ENCODE measurements around the gene TMEM209.
"Not testable (repeated sequence)": the region's sequence is repeated elsewhere in the genome, so short reads cannot be mapped to it uniquely, and the experiment has no call there.

Gene TMEM209

DNA sequence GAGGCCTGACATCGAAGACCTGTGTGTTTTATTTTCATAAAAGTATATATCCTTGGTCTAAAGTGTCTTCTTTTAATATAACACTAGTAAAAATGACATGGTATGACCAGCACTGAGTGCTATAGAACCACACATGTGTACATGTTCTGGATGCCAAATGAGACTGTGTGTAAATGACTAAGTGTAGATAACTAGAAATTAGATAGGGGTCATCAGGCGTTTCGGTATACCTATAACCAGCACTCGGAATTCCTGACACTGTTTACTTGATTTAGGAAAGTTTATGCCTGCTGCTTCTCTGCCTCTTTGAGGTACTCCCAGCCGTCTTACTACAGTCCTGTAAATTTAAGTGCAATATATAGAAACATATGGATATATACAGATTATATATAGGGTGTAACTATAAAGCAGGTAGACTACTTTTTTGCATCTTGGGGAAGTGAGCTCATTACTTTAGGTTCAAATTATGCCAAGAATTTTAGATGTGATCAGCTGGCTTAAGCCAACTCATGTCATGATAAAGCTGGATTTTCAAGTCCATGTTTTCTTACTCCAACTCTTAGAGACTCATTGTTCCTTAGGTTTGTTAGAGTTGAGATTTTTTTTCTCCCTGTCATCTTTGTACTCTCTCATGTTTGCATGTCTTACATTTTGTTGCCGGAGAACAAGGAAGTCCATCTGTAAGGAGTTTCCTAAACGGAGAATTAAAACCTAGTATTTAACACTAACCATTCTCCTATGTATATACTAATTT is 72.0 kb downstream of the TMEM209 start:
- Histone ChIP-seq H2AFZ (ENCODE audit: low read depth, low read length) (no peak overlapping the region), H3K4me1 (ENCODE audit: insufficient read depth, low read length) (no peaks in the 10 kb centered on the region), H3K9me3 (ENCODE audit: low read length) (peaks cover 6% of the 10 kb centered on the region), H3K27me3 (ENCODE audit: insufficient read depth, low read length) (no peaks in the 10 kb centered on the region), H3K4me3 (ENCODE audit: low read length) (no peak overlapping the region), H3K36me3 (ENCODE audit: insufficient read depth, low read length) (peaks cover 80% of the 10 kb centered on the region)

DNA sequence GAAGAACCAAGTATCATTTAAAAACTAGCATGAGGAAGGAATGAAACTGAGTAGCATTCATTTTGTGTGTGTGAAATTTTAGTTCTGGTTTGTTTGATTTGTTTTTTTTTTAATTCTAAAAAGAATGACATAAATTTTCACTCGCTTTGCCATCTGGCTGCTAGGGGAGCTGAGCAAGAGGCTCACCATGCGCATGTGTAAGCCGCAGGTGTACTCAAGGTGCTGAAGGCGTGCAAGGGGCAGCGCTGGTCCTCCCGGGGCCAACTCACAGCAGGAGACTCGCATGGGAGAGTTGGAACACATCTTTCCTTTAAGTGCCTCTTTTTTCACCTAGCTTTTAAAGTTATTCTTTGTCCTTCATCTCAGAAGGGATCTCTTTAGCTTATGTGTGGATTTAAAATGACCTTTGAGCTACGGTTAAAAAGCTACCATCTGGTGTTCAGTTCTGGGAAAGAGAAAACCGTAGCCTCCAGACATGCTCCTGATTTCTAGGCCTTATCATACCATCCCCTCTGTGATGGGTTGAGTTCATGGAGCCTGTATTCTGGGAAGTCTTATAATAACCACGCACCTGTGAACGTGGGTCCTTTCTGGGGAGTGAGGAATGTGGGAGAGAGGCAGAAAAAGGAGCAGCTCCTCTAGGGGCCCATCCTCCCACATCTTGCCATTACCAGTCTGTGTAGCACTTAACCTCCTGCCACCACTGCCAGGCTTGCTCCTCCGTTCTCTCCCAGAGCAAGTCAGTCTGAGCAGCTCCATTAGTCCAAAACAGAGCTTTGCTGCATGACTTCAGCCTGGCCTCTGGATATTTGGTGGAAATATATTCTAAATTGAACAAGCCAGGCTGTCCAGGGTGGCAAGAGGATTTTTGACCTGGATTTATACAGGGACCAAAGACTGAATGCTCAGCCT is 73.0 kb downstream of the TMEM209 start:
- Histone ChIP-seq H2AFZ (ENCODE audit: low read depth, low read length) (no peak overlapping the region), H3K9me3 (ENCODE audit: low read length) (peaks cover 6% of the 10 kb centered on the region), H3K27me3 (ENCODE audit: insufficient read depth, low read length) (no peaks in the 10 kb centered on the region), H3K36me3 (ENCODE audit: insufficient read depth, low read length) (peaks cover 85% of the 10 kb centered on the region), H3K4me1 (ENCODE audit: insufficient read depth, low read length) (no peaks in the 10 kb centered on the region), H3K4me3 (ENCODE audit: low read length) (no peak overlapping the region)

DNA sequence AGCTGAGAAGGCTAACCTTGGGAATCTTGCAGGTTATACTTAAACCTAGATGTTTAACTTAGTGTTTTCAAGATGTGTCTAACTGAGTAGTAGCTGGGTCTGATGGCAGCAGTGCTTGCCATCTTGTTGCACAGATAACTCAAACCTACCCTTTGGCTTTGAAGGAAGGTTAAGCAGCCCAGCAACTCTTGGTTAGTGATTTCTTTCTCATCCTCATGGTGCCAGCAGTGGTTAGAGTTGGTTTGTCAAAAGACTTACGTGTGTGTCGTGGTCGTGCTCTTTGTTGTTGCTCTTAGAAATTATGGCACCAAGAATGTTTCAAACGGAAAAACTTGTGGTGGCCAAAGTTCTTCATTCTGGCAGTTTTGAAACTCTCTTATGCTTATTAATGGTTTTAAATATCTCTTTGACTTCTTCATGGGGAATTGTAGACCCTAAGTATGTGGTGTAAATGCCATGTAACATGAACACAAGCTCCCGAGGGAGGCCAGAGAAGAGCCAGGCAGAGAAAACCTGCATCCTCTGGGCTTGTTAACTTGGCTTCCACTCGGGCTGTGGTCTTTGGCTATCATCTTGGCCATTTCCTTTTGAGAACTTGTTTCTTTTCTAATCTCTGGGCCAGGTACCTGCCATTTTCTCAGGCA is 73.9 kb downstream of the TMEM209 start:
- H3K4me3 ChIP-seq (ENCODE audit: low read length) = no peak overlapping the region
- H3K4me1 ChIP-seq (ENCODE audit: insufficient read depth, low read length) = no peaks in the 10 kb centered on the region

DNA sequence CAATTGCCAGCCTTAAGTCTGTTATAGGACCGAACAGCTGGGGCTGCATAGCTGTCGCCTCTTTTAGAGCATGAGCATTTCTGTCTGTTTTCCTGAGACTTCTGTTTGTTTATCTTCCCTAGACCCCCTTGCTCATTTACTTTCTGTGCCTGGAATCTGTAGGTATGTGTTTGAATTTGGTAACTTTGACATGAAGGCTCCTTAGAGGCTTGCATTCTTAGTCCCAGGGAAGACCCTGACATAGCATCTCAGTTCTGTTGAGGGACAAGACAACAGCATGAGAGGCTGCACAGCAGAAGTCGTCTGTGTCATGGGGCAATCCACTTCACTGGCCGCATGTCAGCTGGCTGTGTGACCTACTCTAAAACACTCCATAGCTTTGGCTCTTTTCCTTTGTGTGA is 76.2 kb downstream of the TMEM209 start:
- Histone ChIP-seq H3K9me3 (ENCODE audit: low read length) (peaks cover 2% of the 10 kb centered on the region), H2AFZ (ENCODE audit: low read depth, low read length) (no peak overlapping the region), H3K27me3 (ENCODE audit: insufficient read depth, low read length) (no peaks in the 10 kb centered on the region), H3K4me3 (ENCODE audit: low read length) (no peak overlapping the region), H3K4me1 (ENCODE audit: insufficient read depth, low read length) (no peaks in the 10 kb centered on the region), H3K36me3 (ENCODE audit: insufficient read depth, low read length) (peaks cover 80% of the 10 kb centered on the region)

More for the DNA sequence above, 73.9 kb downstream of the TMEM209 start:
- H3K9me3 ChIP-seq (ENCODE audit: low read length) = peaks cover 6% of the 10 kb centered on the region
- H2AFZ ChIP-seq (ENCODE audit: low read depth, low read length) = no peak overlapping the region
- H3K27me3 ChIP-seq (ENCODE audit: insufficient read depth, low read length) = no peaks in the 10 kb centered on the region
- H3K36me3 ChIP-seq (ENCODE audit: insufficient read depth, low read length) = peaks cover 83% of the 10 kb centered on the region

DNA sequence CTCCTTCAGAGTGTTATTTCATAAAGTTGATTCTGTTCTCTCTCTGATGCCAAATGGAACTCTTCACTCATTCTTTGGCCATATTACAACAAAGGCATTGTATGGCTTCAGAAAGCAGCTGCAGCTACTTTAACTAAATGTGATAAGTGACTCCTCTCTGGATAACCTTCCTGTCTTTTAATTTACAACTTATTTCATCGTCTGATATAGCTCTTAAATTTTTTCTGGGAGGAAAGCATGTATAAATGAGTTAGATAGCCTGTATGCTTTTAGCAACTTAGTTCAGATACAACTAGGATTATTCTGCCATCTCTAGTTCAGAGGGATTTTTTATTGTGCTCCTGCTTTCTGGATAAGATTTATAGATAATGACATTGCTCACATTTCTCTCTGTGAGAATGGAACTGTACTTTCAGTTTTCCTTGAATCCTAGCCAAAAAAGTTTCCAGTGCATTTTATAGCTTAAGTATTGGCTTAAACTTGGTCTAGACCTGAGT is 77.3 kb downstream of the TMEM209 start:
- Histone ChIP-seq H3K9me3 (ENCODE audit: low read length) (peaks cover 2% of the 10 kb centered on the region), H3K4me1 (ENCODE audit: insufficient read depth, low read length) (no peaks in the 10 kb centered on the region), H3K36me3 (ENCODE audit: insufficient read depth, low read length) (peaks cover 78% of the 10 kb centered on the region), H2AFZ (ENCODE audit: low read depth, low read length) (no peak overlapping the region), H3K4me3 (ENCODE audit: low read length) (no peak overlapping the region), H3K27me3 (ENCODE audit: insufficient read depth, low read length) (no peaks in the 10 kb centered on the region)

DNA sequence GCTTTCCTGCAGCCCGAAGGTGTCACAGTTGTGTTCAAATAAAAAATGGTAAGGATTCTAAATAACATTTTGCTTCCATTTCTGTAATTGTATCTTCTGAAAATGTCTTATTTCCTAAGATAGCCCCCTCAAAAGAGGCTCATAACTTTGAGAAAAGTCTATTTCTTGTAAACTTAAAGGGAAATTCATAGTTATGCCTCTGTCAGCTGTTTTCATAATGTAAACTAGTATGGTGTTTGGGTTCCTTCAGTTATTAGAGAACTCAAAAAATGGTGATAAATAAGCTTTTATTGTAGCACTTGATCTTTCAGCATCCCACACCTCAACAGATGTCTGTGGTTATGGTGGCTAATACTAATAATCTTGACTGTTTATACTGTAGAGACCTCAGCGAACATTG is 77.8 kb downstream of the TMEM209 start:
- Histone ChIP-seq H2AFZ (ENCODE audit: low read depth, low read length) (no peak overlapping the region), H3K36me3 (ENCODE audit: insufficient read depth, low read length) (peaks cover 79% of the 10 kb centered on the region), H3K4me3 (ENCODE audit: low read length) (no peak overlapping the region), H3K27me3 (ENCODE audit: insufficient read depth, low read length) (no peaks in the 10 kb centered on the region), H3K4me1 (ENCODE audit: insufficient read depth, low read length) (no peaks in the 10 kb centered on the region), H3K9me3 (ENCODE audit: low read length) (peaks cover 2% of the 10 kb centered on the region)

DNA sequence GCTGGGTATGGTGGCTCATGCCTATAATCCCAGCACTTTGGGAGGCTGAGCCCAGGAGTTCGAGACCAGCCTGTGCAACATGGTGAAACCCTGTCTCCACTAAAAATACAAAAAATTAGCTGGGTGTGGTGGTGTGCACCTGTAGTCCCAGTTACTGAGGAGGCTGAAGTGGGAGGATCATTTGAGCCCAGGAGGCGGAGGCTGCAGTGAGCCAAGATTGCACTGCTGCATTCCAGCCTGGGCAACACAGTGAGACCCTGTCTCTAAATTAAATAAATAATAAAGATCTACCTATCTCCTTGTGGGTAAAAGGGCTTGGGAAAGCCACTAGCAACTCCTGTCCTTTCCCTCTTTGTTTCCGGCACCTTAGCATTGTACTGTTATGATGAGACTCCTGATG is 78.4 kb downstream of the TMEM209 start:
- not testable (repeated sequence) for H3K4me1 ChIP-seq (ENCODE audit: insufficient read depth, low read length); H2AFZ ChIP-seq (ENCODE audit: low read depth, low read length); H3K27me3 ChIP-seq (ENCODE audit: insufficient read depth, low read length); H3K9me3 ChIP-seq (ENCODE audit: low read length); H3K4me3 ChIP-seq (ENCODE audit: low read length)
- H3K36me3 ChIP-seq (ENCODE audit: insufficient read depth, low read length) = peaks cover 79% of the 10 kb centered on the region

DNA sequence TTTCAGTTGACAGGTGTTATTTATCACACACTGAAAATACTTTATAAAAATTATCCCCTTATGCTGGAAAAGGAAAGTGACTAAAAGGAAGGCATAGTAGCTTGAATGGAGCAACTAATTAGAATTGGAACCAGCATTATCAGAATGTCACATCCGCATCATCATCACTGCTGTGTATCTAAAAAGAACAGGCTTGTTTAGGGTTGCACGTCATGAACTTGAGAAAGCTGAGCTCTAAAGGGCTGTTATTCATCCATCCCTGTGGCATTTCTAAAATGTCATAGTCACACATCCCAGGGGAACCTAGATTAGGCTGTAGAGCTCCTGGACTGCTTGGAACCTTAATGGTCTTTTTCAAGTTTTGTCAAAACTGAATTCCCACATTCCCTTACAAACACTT is 80.5 kb downstream of the TMEM209 start:
- no peak overlapping the region for H3K4me3 ChIP-seq (ENCODE audit: low read length)
- no peaks in the 10 kb centered on the region for H3K4me1 ChIP-seq (ENCODE audit: insufficient read depth, low read length)
- H2AFZ ChIP-seq (ENCODE audit: low read depth, low read length) = no peak overlapping the region
- H3K9me3 ChIP-seq (ENCODE audit: low read length) = no peaks in the 10 kb centered on the region
- H3K27me3 ChIP-seq (ENCODE audit: insufficient read depth, low read length) = no peaks in the 10 kb centered on the region
- H3K36me3 ChIP-seq (ENCODE audit: insufficient read depth, low read length) = peaks cover 80% of the 10 kb centered on the region

DNA sequence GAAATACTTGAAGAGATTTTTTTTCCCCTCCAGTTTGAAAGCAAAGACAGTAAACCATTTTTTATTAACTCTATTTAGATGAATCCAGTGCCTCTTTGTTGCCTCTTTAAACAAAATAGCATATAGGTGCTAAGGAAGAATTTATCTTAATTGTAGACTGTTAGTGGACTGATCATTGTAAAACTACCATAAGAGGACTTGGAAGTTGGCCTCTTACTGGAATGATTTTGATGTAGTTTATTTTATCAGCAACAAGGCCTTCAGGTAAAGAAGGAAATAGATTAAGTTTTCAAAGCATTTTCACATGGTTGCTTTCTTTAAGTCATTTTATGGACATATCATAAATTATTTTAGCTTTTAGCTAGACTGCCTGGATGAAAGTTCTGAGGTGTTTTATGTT is 81.7 kb downstream of the TMEM209 start:
- no peaks in the 10 kb centered on the region for H3K9me3 ChIP-seq (ENCODE audit: low read length)
- no peak overlapping the region for H2AFZ ChIP-seq (ENCODE audit: low read depth, low read length)
- peaks cover 72% of the 10 kb centered on the region for H3K36me3 ChIP-seq (ENCODE audit: insufficient read depth, low read length)
- H3K27me3 ChIP-seq (ENCODE audit: insufficient read depth, low read length) = no peaks in the 10 kb centered on the region
- H3K4me3 ChIP-seq (ENCODE audit: low read length) = no peak overlapping the region
- H3K4me1 ChIP-seq (ENCODE audit: insufficient read depth, low read length) = no peaks in the 10 kb centered on the region

DNA sequence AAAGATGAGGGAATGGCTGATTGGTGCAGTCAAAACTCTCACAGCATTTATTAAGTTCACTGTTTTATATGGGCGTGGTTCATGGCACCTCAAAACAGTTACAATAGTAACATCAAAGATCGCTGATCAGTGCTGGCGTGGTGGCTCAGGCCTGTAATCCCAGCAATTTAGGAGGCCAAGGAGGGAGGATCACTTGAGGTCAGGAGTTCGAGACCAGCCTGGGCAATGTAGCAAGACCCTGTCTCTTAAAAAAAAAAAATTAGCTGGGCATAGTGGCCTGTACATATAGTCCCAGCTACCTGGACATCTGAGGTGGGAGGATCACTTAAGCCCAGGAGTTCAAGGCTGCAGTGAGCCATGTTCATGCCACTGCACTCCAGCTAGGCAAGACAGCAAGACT is 86.4 kb downstream of the TMEM209 start:
- H2AFZ ChIP-seq (ENCODE audit: low read depth, low read length) = no peak overlapping the region
- H3K36me3 ChIP-seq (ENCODE audit: insufficient read depth, low read length) = peaks cover 47% of the 10 kb centered on the region
- H3K9me3 ChIP-seq (ENCODE audit: low read length) = no peaks in the 10 kb centered on the region
- H3K4me3 ChIP-seq (ENCODE audit: low read length) = no peak overlapping the region
- no peaks in the 10 kb centered on the region for H3K27me3 ChIP-seq (ENCODE audit: insufficient read depth, low read length)
- H3K4me1 ChIP-seq (ENCODE audit: insufficient read depth, low read length) = no peaks in the 10 kb centered on the region

DNA sequence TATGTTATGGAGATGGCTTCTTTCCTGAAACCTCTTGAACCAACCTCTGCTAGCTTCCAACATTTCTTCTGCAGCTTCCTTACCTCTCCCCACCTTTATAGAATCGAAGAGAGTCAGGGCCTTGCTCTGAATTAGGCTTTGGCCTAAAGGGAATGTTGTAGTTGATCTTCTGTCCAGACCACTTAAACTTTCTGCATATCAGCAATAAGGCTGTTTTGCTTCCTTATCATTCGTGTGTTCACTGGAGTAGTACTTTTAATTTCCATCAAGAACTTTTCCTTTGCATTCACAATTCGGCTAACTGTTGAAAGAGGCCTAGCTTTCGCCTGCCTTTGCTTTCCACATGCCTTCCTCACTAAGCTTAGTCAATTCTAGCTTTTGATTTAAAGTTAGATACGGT is 86.9 kb downstream of the TMEM209 start:
- peaks cover 42% of the 10 kb centered on the region for H3K36me3 ChIP-seq (ENCODE audit: insufficient read depth, low read length)
- no peaks in the 10 kb centered on the region for H3K27me3 ChIP-seq (ENCODE audit: insufficient read depth, low read length)
- H3K4me3 ChIP-seq (ENCODE audit: low read length) = no peak overlapping the region
- H3K4me1 ChIP-seq (ENCODE audit: insufficient read depth, low read length) = no peaks in the 10 kb centered on the region
- no peaks in the 10 kb centered on the region for H3K9me3 ChIP-seq (ENCODE audit: low read length)
- no peak overlapping the region for H2AFZ ChIP-seq (ENCODE audit: low read depth, low read length)

DNA sequence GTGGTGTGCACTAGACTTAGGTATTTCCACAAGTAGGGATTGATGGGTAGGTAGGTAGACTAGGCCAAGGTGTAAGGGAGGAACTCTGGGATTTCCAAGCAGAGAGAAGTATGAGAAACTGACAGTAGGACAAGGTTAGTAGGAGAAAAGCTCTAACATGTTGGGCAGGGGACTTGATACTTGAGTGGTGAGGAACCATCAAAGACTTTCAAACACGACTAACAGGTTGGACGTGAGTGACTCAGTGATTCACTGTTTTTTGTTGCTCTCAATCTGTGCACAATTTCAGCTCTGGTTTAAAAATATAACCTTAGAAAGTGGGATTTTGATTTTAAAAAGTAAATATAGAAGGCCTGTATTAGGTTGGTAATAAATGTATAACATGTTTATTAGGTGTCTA is 90.4 kb downstream of the TMEM209 start:
- H3K9me3 ChIP-seq (ENCODE audit: low read length) = no peaks in the 10 kb centered on the region
- no peak overlapping the region for H3K4me3 ChIP-seq (ENCODE audit: low read length)
- H3K4me1 ChIP-seq (ENCODE audit: insufficient read depth, low read length) = no peaks in the 10 kb centered on the region
- H3K27me3 ChIP-seq (ENCODE audit: insufficient read depth, low read length) = no peaks in the 10 kb centered on the region
- peaks cover 15% of the 10 kb centered on the region for H3K36me3 ChIP-seq (ENCODE audit: insufficient read depth, low read length)
- no peak overlapping the region for H2AFZ ChIP-seq (ENCODE audit: low read depth, low read length)
